H9 (cell line): ENCODE measurements around the gene CASTOR1. TPM values are rescaled to one million over a fixed set of nuclear protein-coding genes. Genes with fewer than 3 reads are reported as not detected.

Experiments used
- DNase-seq: peaks from one replicate; pipeline ENCODE4 v3.0.0-alpha.2; 2017
- H2AFZ ChIP-seq: one replicate; pipeline ENCODE4 v1.6.1; 2013; ENCODE audit warnings: mild to moderate bottlenecking, low read length, control low read depth, moderate library complexity
- H2AK5ac ChIP-seq: 2 replicates; pipeline ENCODE4 v1.6.1; 2013; ENCODE audit warnings: low read length, control low read depth, mixed read lengths; ENCODE audit not compliant: insufficient read length
- H2BK120ac ChIP-seq: one replicate; pipeline ENCODE4 v1.6.1; 2013; ENCODE audit warnings: low read depth, mild to moderate bottlenecking, low read length, control low read depth, inconsistent platforms; ENCODE audit not compliant: poor library complexity, severe bottlenecking
- H2BK12ac ChIP-seq: 2 replicates; pipeline ENCODE4 v1.6.1; 2013; ENCODE audit warnings: low read length, control low read depth, mixed read lengths, low read depth; ENCODE audit not compliant: insufficient read length
- H2BK15ac ChIP-seq: 2 replicates; pipeline ENCODE4 v1.6.1; 2013; ENCODE audit warnings: low read depth, low read length, control low read depth
- H2BK20ac ChIP-seq: one replicate; pipeline ENCODE4 v1.6.1; 2013; ENCODE audit warnings: low read depth, mild to moderate bottlenecking, low read length, control low read depth, inconsistent platforms; ENCODE audit not compliant: poor library complexity, severe bottlenecking
- H2BK5ac ChIP-seq: 2 replicates; pipeline ENCODE4 v1.6.1; 2013; ENCODE audit warnings: low read length, control low read depth, mixed read lengths; ENCODE audit not compliant: insufficient read length
- H3K14ac ChIP-seq: 2 replicates; pipeline ENCODE4 v1.6.1; 2013; ENCODE audit warnings: low read length, control low read depth; ENCODE audit not compliant: insufficient read depth
- H3K18ac ChIP-seq: 2 replicates; pipeline ENCODE4 v1.6.1; 2013; ENCODE audit warnings: low read depth, mild to moderate bottlenecking, mixed read lengths, low read length, control low read depth; ENCODE audit not compliant: insufficient read length
- H3K23ac ChIP-seq: 2 replicates; pipeline ENCODE4 v1.6.1; 2013; ENCODE audit warnings: low read length, control low read depth, mixed read lengths, low read depth; ENCODE audit not compliant: insufficient read length
- H3K23me2 ChIP-seq: 2 replicates; pipeline ENCODE4 v1.6.1; 2013; ENCODE audit warnings: low read depth, mild to moderate bottlenecking, mixed read lengths, low read length, control low read depth; ENCODE audit not compliant: insufficient read length, poor library complexity, severe bottlenecking
- H3K27ac ChIP-seq: 2 replicates; pipeline ENCODE4 v1.5.1; 2013; ENCODE audit warnings: low read length, control low read depth, mixed read lengths, low read depth; ENCODE audit not compliant: insufficient read length
- H3K27me3 ChIP-seq: 2 replicates; pipeline ENCODE4 v1.6.1; 2013; ENCODE audit warnings: low read length, control low read depth, inconsistent platforms; ENCODE audit not compliant: insufficient read depth
- H3K4ac ChIP-seq: 2 replicates; pipeline ENCODE4 v1.6.1; 2013; ENCODE audit warnings: low read depth, mild to moderate bottlenecking, control low read depth, inconsistent platforms, low read length, moderate library complexity
- H3K4me1 ChIP-seq: 2 replicates; pipeline ENCODE4 v1.6.1; 2013; ENCODE audit warnings: low read length, control low read depth, inconsistent platforms; ENCODE audit not compliant: insufficient read depth
- H3K4me2 ChIP-seq: 2 replicates; pipeline ENCODE4 v1.6.1; 2013; ENCODE audit warnings: low read length, control low read depth, mixed read lengths; ENCODE audit not compliant: insufficient read length, insufficient read depth
- H3K56ac ChIP-seq: 2 replicates; pipeline ENCODE4 v1.6.1; 2013; ENCODE audit warnings: low read depth, mild to moderate bottlenecking, mixed read lengths, low read length, control low read depth; ENCODE audit not compliant: insufficient read length
- H3K79me1 ChIP-seq: 2 replicates; pipeline ENCODE4 v1.6.1; 2013; ENCODE audit warnings: low read depth, mild to moderate bottlenecking, moderate library complexity, low read length, control low read depth, inconsistent platforms; ENCODE audit not compliant: insufficient read depth, poor library complexity, severe bottlenecking
- H3K79me2 ChIP-seq: 2 replicates; pipeline ENCODE4 v1.6.1; 2013; ENCODE audit warnings: low read length, control low read depth, inconsistent platforms; ENCODE audit not compliant: insufficient read depth
- H3K9ac ChIP-seq: 2 replicates; pipeline ENCODE4 v1.6.1; 2013; ENCODE audit warnings: low read length, control low read depth, mixed read lengths; ENCODE audit not compliant: insufficient read length; ENCODE audit errors: extremely low read depth
- H3K9me3 ChIP-seq: one replicate; pipeline ENCODE4 v1.6.1; 2013; ENCODE audit warnings: low read depth, low read length, inconsistent platforms; ENCODE audit not compliant: control insufficient read depth
- H3T11ph ChIP-seq: one replicate; pipeline ENCODE4 v1.6.1; 2013; ENCODE audit warnings: mild to moderate bottlenecking, low read length, control low read depth, inconsistent platforms
- H4K20me1 ChIP-seq: one replicate; pipeline ENCODE4 v1.6.1; 2013; ENCODE audit not compliant: control insufficient read depth, insufficient read length, insufficient read depth
- H4K5ac ChIP-seq: 2 replicates; pipeline ENCODE4 v1.6.1; 2013; ENCODE audit warnings: low read depth, mild to moderate bottlenecking, mixed read lengths, low read length, control low read depth; ENCODE audit not compliant: insufficient read length
- H4K8ac ChIP-seq: replicated peaks from 2 replicates; pipeline ENCODE4 v1.6.1; 2013; ENCODE audit warnings: low read length, control low read depth, mixed read lengths, low read depth; ENCODE audit not compliant: insufficient read length
- H4K91ac ChIP-seq: 2 replicates; pipeline ENCODE4 v1.6.1; 2013; ENCODE audit warnings: low read depth, mild to moderate bottlenecking, moderate library complexity, mixed read lengths, low read length, control low read depth; ENCODE audit not compliant: insufficient read length
- H3K27ac Mint-ChIP-seq, 3 experiments: 2 replicates in 2 of 3; 3 replicates in 1 of 3; pipeline ENCODE4 v1.8.0; 2020 to 2021; ENCODE audit warnings: mixed read lengths in 3 of 3, mild to moderate bottlenecking in 1 of 3, moderate library complexity in 1 of 3
- H3K27me3 Mint-ChIP-seq: 2 replicates; pipeline ENCODE4 v1.8.0; 2021; ENCODE audit warnings: low read depth, mild to moderate bottlenecking, moderate library complexity, mixed read lengths
- H3K36me3 Mint-ChIP-seq, 3 experiments: 2 replicates in 2 of 3; 3 replicates in 1 of 3; pipeline ENCODE4 v1.8.0; 2020 to 2021; ENCODE audit warnings: low read depth in 3 of 3, mixed read lengths in 3 of 3; ENCODE audit not compliant: insufficient read depth in 1 of 3
- H3K4me1 Mint-ChIP-seq, 2 experiments: 2 replicates each; pipeline ENCODE4 v1.8.0; 2020; ENCODE audit warnings: mixed read lengths in 2 of 2
- H3K4me3 Mint-ChIP-seq, 2 experiments: 2 replicates in 1 of 2; 3 replicates in 1 of 2; pipeline ENCODE4 v1.8.0; 2020 to 2021; ENCODE audit warnings: mild to moderate bottlenecking in 2 of 2, mixed read lengths in 2 of 2, moderate library complexity in 1 of 2
- H3K9me3 Mint-ChIP-seq, 2 experiments: 2 replicates in 1 of 2; 3 replicates in 1 of 2; pipeline ENCODE4 v1.8.0; 2020; ENCODE audit warnings: mild to moderate bottlenecking in 2 of 2, mixed read lengths in 2 of 2, moderate library complexity in 1 of 2
- CTCF ChIP-seq: fragments of 200-600 bp; sonication (generic); conservative IDR thresholded peaks from 3 replicates; pipeline ENCODE4 v1.8.0; 2021; ENCODE audit warnings: antibody characterized with exemption, mild to moderate bottlenecking
- WGBS: extraction: QIAGEN DNeasy Blood & Tissue Kit; methylation state at CpG from one replicate; pipeline ENCODE4 v1.1.7; 2013; ENCODE audit warnings: missing lambda C conversion rate, low lambda C conversion rate, mixed read lengths; ENCODE audit not compliant: insufficient read length; ENCODE audit errors: extremely low coverage; 5-methylcytosine and 5-hydroxymethylcytosine counted together
- total RNA-seq: library from RNA; stranded (reverse); gene quantifications from 2 replicates; pipeline ENCODE4 v1.2.1, GENCODE V29; 2021

CASTOR1 gene
- total RNA-seq, 1 experiment from 2014 or later: 8.8 TPM

GRCh38 chr22:30306627-30307011, 17.3 kb upstream of the CASTOR1 start:
- no peak overlapping the region for H3K4me2 ChIP-seq
- H3K18ac ChIP-seq: no peak overlapping the region
- H4K91ac ChIP-seq: no peak overlapping the region
- H4K5ac ChIP-seq: no peak overlapping the region
- H4K8ac ChIP-seq: no peak overlapping the region
- H3K9me3 ChIP-seq: no peaks in the 10 kb centered on the region
- no peaks in the 10 kb centered on the region for H3K27me3 ChIP-seq
- H3K4me1 ChIP-seq: no peaks in the 10 kb centered on the region; the same call in 1 of the 2 replicates
- no peak overlapping the region for H2BK15ac ChIP-seq
- WGBS: no CpG with 5 or more reads among the region's 1 CpG
- Mint-ChIP-seq H3K36me3 (no peaks in the 10 kb centered on the region), H3K4me3 (no peak overlapping the region), H3K4me1 (peaks cover 11% of the 10 kb centered on the region in 2 experiments), H3K27ac (no peak overlapping the region), H3K27me3 (no peaks in the 10 kb centered on the region; the same call in 1 of the 2 replicates), H3K9me3 (no peaks in the 10 kb centered on the region)
- H2BK5ac ChIP-seq: no peak overlapping the region
- DNase-seq: no peak
- H2BK20ac ChIP-seq: no peak overlapping the region
- H3K23me2 ChIP-seq: no peaks in the 10 kb centered on the region
- no peak overlapping the region for H3K14ac ChIP-seq
- no peak overlapping the region for H3K27ac ChIP-seq
- H3K4ac ChIP-seq: no peak overlapping the region
- H3K56ac ChIP-seq: no peak overlapping the region
- no peaks in the 10 kb centered on the region for H3K79me2 ChIP-seq
- H3T11ph ChIP-seq: no peak overlapping the region
- H4K20me1 ChIP-seq: no peaks in the 10 kb centered on the region
- no peak overlapping the region for H3K23ac ChIP-seq
- no peak for TF ChIP-seq CTCF
- H3K9ac ChIP-seq: no peak overlapping the region
- H2AK5ac ChIP-seq: no peak overlapping the region
- H3K79me1 ChIP-seq: no peaks in the 10 kb centered on the region
- no peak overlapping the region for H2AFZ ChIP-seq
- no peak overlapping the region for H2BK120ac ChIP-seq
- no peak overlapping the region for H2BK12ac ChIP-seq
